HCT116 (cell line): ENCODE data around the gene ACP6. TPM values are rescaled to one million over a fixed set of nuclear protein-coding genes. Genes with fewer than 3 reads are reported as not detected.

Experiments used
- ATAC-seq: fragments of 200-7000 bp; cut with Tn5 transposase; 2 replicates; pipeline ENCODE4 v1.9.1; 2020; ENCODE audit warnings: mild to moderate bottlenecking, moderate library complexity
- BruUV-seq: library from RNA; stranded (reverse); fragments of 400-500 nt; replicated peaks from 2 replicates; lab custom pipeline; 2021; lab: Mats Ljungman, UMichigan
- CTCF ChIA-PET: fragments of 300-600 bp; sonication (Branson Sonifier 250); formaldehyde crosslinking; loops from one replicate; lab custom pipeline; 2021; ENCODE audit warnings: antibody characterized with exemption; lab: Charles Lee
- POLR2A ChIA-PET: fragments of 300-600, 350-600 bp; sonication (Branson Sonifier 250); formaldehyde crosslinking; loops from one replicate; lab custom pipeline; 2021; ENCODE audit warnings: antibody characterized with exemption; lab: Charles Lee
- RAD21 ChIA-PET, 2 experiments: fragments of 300-600 bp; sonication (Branson Sonifier 250); formaldehyde crosslinking; loops; one replicate each; lab custom pipeline; 2023; ENCODE audit warnings: low total read pairs in 2 of 2; ENCODE audit not compliant: uncharacterized antibody in 2 of 2, unreplicated experiment in 2 of 2, low non-redundant PET in 1 of 2; lab: Charles Lee
- DNase-seq: peaks from one replicate; pipeline ENCODE4 v3.0.0-alpha.2; 2010; ENCODE audit warnings: low read depth, low spot score
- H2AFZ ChIP-seq: fragments of 200-600 bp; shearing (Covaris generic), sonication (generic); 2 replicates; pipeline ENCODE4 v1.6.1; 2017; ENCODE audit warnings: low read depth, mixed run types, mixed read lengths, antibody characterized with exemption, low read length; ENCODE audit not compliant: poor library complexity, severe bottlenecking
- H3K27ac ChIP-seq: 2 replicates; pipeline ENCODE4 v1.5.1; 2012; ENCODE audit warnings: low read depth, low read length
- H3K27me3 ChIP-seq: fragments of 200-600 bp; sonication (generic); 2 replicates; pipeline ENCODE4 v1.6.1; 2016; ENCODE audit warnings: mixed run types, low read length, mixed read lengths; ENCODE audit not compliant: insufficient read depth
- H3K36me3 ChIP-seq, 2 experiments: fragments of 200-500 bp in 1 of 2; fragments of 200-600 bp in 1 of 2; sonication (Bioruptor generic) in 1 of 2; sonication (generic) in 1 of 2; 2 replicates each; pipeline versions ENCODE4 v1.5.1 to v1.6.1; 2014 to 2016; ENCODE audit warnings: low read length in 2 of 2, inconsistent platforms in 1 of 2, mixed read lengths in 1 of 2, mixed run types in 1 of 2; ENCODE audit not compliant: insufficient read depth in 2 of 2, control insufficient read depth in 1 of 2
- H3K4me1 ChIP-seq, 2 experiments: fragments of 200-600 bp in 1 of 2; sonication (generic) in 1 of 2; 2 replicates each; pipeline versions ENCODE4 v1.5.1 to v1.6.1; 2012 to 2017; ENCODE audit warnings: low read length in 2 of 2, inconsistent platforms in 1 of 2, mild to moderate bottlenecking in 1 of 2, mixed read lengths in 1 of 2, mixed run types in 1 of 2, moderate library complexity in 1 of 2; ENCODE audit not compliant: insufficient read depth in 2 of 2, control insufficient read depth in 1 of 2
- H3K4me2 ChIP-seq: fragments of 200-600 bp; sonication (generic); 2 replicates; pipeline ENCODE4 v1.6.1; 2017; ENCODE audit warnings: mixed run types, low read length, mixed read lengths
- H3K4me3 ChIP-seq, 2 experiments: fragments of 200-600 bp in 1 of 2; sonication (generic) in 1 of 2; replicated peaks in 1 of 2; 2 replicates each; pipeline ENCODE4 v1.5.1; 2011 to 2016; ENCODE audit warnings: low read length in 2 of 2, control low read depth in 1 of 2, low read depth in 1 of 2, mild to moderate bottlenecking in 1 of 2, mixed read lengths in 1 of 2, mixed run types in 1 of 2
- H3K79me2 ChIP-seq: fragments of 200-600 bp; sonication (generic); 2 replicates; pipeline ENCODE4 v1.6.1; 2017; ENCODE audit warnings: mild to moderate bottlenecking, mixed run types, low read length, moderate library complexity, mixed read lengths; ENCODE audit not compliant: insufficient read depth
- H3K9ac ChIP-seq: fragments of 200-600 bp; sonication (generic); 2 replicates; pipeline ENCODE4 v1.6.1; 2016; ENCODE audit warnings: low read length, mixed read lengths
- H3K9me2 ChIP-seq: fragments of 200-600 bp; sonication (generic), shearing (Covaris generic); 2 replicates; pipeline ENCODE4 v1.6.1; 2017; ENCODE audit warnings: mixed run types, mild to moderate bottlenecking, moderate library complexity; ENCODE audit not compliant: insufficient read depth
- H3K9me3 ChIP-seq, 2 experiments: fragments of 200-500 bp in 1 of 2; fragments of 200-600 bp in 1 of 2; sonication (Bioruptor generic) in 1 of 2; sonication (generic) in 1 of 2; 2 replicates each; pipeline ENCODE4 v1.6.1; 2014 to 2017; ENCODE audit warnings: low read length in 2 of 2, mixed read lengths in 2 of 2, inconsistent platforms in 1 of 2, low read depth in 1 of 2, mild to moderate bottlenecking in 1 of 2, mixed run types in 1 of 2, moderate library complexity in 1 of 2; ENCODE audit not compliant: control insufficient read depth in 1 of 2, insufficient read depth in 1 of 2
- H4K20me1 ChIP-seq: fragments of 200-600 bp; sonication (generic), shearing (Covaris generic); 2 replicates; pipeline ENCODE4 v1.6.1; 2017; ENCODE audit warnings: mixed run types, mild to moderate bottlenecking, moderate library complexity; ENCODE audit not compliant: insufficient read depth
- ATF3 ChIP-seq: IDR thresholded peaks from 2 replicates; pipeline ENCODE4 v1.6.1; 2012
- CEBPB ChIP-seq: IDR thresholded peaks from 2 replicates; pipeline ENCODE4 v1.6.1; 2012; ENCODE audit warnings: low read depth
- CTCF ChIP-seq, 3 experiments: fragments of 200-600 bp in 1 of 3; sonication (generic) in 1 of 3; IDR thresholded peaks in 2 of 3; conservative IDR thresholded peaks in 1 of 3; 2 replicates each; pipeline ENCODE4 v1.5.1; 2012 to 2017; ENCODE audit warnings: low read depth in 2 of 3, low read length in 2 of 3, antibody characterized with exemption in 1 of 3, borderline replicate concordance in 1 of 3, control low read depth in 1 of 3, mild to moderate bottlenecking in 1 of 3, mixed read lengths in 1 of 3, mixed run types in 1 of 3, moderate library complexity in 1 of 3; ENCODE audit not compliant: insufficient read depth in 1 of 3
- EZH2 ChIP-seq: fragments of 200-600 bp; sonication (generic); IDR thresholded peaks from 2 replicates; pipeline ENCODE4 v1.6.1; 2017; ENCODE audit warnings: antibody characterized with exemption, mixed run types
- FOSL1 ChIP-seq: IDR thresholded peaks from 2 replicates; pipeline ENCODE4 v1.6.1; 2012; ENCODE audit warnings: low read depth
- JUND ChIP-seq: IDR thresholded peaks from 2 replicates; pipeline ENCODE4 v1.6.1; 2012
- POLR2AphosphoS5 ChIP-seq: IDR thresholded peaks from 2 replicates; pipeline ENCODE4 v1.6.1; 2011; ENCODE audit warnings: mild to moderate bottlenecking, low read depth, low read length, moderate library complexity
- RAD21 ChIP-seq: IDR thresholded peaks from 2 replicates; pipeline ENCODE4 v1.6.1; 2012; ENCODE audit warnings: low read depth, mild to moderate bottlenecking
- SP1 ChIP-seq: IDR thresholded peaks from 2 replicates; pipeline ENCODE4 v1.6.1; 2012; ENCODE audit warnings: low read depth
- TCF7L2 ChIP-seq: IDR thresholded peaks from 2 replicates; pipeline ENCODE4 v1.7.0; 2011; ENCODE audit warnings: borderline replicate concordance, inconsistent platforms; ENCODE audit not compliant: insufficient read depth, insufficient read length; ENCODE audit errors: extremely low read depth
- YY1 ChIP-seq: IDR thresholded peaks from 2 replicates; pipeline ENCODE4 v1.6.1; 2011; ENCODE audit warnings: low read length, low read depth, moderate library complexity, mild to moderate bottlenecking; ENCODE audit not compliant: insufficient replicate concordance; ENCODE audit errors: extremely low read depth
- ZBTB33 ChIP-seq: IDR thresholded peaks from 2 replicates; pipeline ENCODE4 v1.6.1; 2011; ENCODE audit warnings: mild to moderate bottlenecking, low read length, moderate library complexity; ENCODE audit not compliant: insufficient replicate concordance; ENCODE audit errors: extremely low read depth
- ZFX ChIP-seq: fragments of 450-650 bp; IDR thresholded peaks from 2 replicates; pipeline ENCODE4 v1.6.1; 2017
- intact Hi-C: fragments of 100-400 bp; cut with micrococcal nuclease; formaldehyde crosslinking; loops from 2 replicates; pipeline ENCODE4 v1.10.0; 2022
- total RNA-seq: library from RNA; stranded (reverse); gene quantifications from one replicate; pipeline ENCODE4 v1.2.1, GENCODE V29; 2021; ENCODE audit not compliant: unreplicated experiment

The ACP6 gene
- total RNA-seq, 1 experiment from 2014 or later, result 26.4 TPM

GRCh38 chr1:147612366-147612765 lies 58.0 kb downstream of the ACP6 start:
- H3K79me2 ChIP-seq, result no peaks in the 10 kb centered on the region
- H2AFZ ChIP-seq, result no peak overlapping the region
- no peak overlapping the region for H3K4me2 ChIP-seq
- no peak overlapping the region for H3K9ac ChIP-seq
- H3K4me3 ChIP-seq, result no peak overlapping the region
- no peak overlapping the region for H3K27ac ChIP-seq
- intact Hi-C loops, result no loop called here
- no peak for ATAC-seq
- H3K9me2 ChIP-seq, result no peaks in the 10 kb centered on the region
- no peak for DNase-seq
- H4K20me1 ChIP-seq, result no peaks in the 10 kb centered on the region
- TF ChIP-seq EZH2, result no peak
- no peak for TF ChIP-seq TCF7L2
- no peak for TF ChIP-seq ATF3
- TF ChIP-seq SP1, result no peak
- no peak for TF ChIP-seq CTCF (IDR thresholded peaks at IDR 0.05 in 2 of 3, conservative IDR thresholded peaks at IDR 0.05 in 1 of 3; ENCODE audit: borderline replicate concordance in 1 of 3, insufficient read depth in 1 of 3, low read depth in 2 of 3, low read length in 2 of 3)
- no peak for TF ChIP-seq JUND
- no peak for TF ChIP-seq FOSL1
- TF ChIP-seq CEBPB, result no peak
- TF ChIP-seq YY1, result no peak
- TF ChIP-seq POLR2AphosphoS5, result no peak
- no peak for TF ChIP-seq ZFX
- TF ChIP-seq ZBTB33, result no peak
- no peak for TF ChIP-seq RAD21
- H3K4me1 ChIP-seq, result no peaks in the 10 kb centered on the region
- no TSS peak for BruUV-seq
- peaks cover 21 to 46% of the 10 kb centered on the region in 2 experiments for H3K36me3 ChIP-seq
- RAD21 ChIA-PET, result no interaction called here
- POLR2A ChIA-PET, result no interaction called here
- CTCF ChIA-PET, result no interaction called here
- H3K27me3 ChIP-seq, result no peaks in the 10 kb centered on the region
- H3K9me3 ChIP-seq, result no peaks in the 10 kb centered on the region
